A204.1 (cell line): Measurements from ENCODE around the gene TBL1Y.
"Not testable (repeated sequence)": the region's sequence is repeated elsewhere in the genome, so short reads cannot be mapped to it uniquely, and the experiment has no call there.

Source experiments
- FAIRE-seq: peaks from 2 replicates; lab custom pipeline; 2012; peaks lifted over from hg19 to GRCh38; lab: Jason Lieb, UNC

TBL1Y gene

DNA sequence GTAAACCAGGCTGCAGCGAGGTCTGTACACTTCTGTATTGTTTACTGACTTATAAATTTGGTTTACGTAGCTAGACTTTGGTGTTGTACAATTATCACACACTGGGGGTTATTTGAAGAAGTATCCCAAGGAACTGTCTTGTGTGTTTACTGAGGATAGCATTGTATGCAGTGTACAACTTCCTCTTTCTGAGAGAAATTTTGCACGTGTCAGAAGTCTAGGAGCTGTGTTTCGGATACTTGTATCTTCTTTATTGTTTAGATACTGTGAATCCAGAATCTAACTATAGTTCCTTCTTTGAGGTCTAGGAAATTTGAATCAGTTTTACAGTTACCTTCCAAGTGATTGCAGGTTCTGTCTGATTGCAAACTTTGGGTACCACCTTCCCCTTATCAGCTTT is 64.5 kb downstream of the TBL1Y start:
- FAIRE-seq, result no peak

- FAIRE-seq, result no peak
Observed at GRCh38 chrY:6977783-6978182, 67.3 kb downstream of the TBL1Y start.

GRCh38 chrY:6983221-6983620 is 72.7 kb downstream of the TBL1Y start:
- no peak for FAIRE-seq

DNA sequence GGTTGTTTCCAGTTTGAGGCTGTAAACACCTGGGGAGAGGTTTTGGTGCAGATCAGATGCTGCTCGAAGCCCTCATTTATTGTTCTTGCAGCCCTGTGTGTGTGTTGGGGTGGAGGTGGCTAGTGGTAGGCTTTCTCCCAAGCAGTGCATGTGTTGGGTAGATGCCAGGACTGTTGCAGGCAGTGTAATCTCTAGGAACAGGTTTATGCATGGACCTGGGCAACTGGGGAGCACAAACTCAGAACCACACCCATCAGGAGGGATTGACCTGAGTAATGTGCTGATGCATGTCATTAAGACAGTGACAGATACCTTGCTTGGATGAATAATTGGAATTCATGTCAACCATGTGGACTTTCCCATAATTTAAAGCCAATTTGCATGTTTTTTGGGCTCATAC is 77.3 kb downstream of the TBL1Y start:
- FAIRE-seq, result no peak

GRCh38 chrY:6989886-6990620 is 79.6 kb downstream of the TBL1Y start:
- FAIRE-seq, result no peak

GRCh38 chrY:6992041-6992440 is 81.5 kb downstream of the TBL1Y start:
- no peak for FAIRE-seq

DNA sequence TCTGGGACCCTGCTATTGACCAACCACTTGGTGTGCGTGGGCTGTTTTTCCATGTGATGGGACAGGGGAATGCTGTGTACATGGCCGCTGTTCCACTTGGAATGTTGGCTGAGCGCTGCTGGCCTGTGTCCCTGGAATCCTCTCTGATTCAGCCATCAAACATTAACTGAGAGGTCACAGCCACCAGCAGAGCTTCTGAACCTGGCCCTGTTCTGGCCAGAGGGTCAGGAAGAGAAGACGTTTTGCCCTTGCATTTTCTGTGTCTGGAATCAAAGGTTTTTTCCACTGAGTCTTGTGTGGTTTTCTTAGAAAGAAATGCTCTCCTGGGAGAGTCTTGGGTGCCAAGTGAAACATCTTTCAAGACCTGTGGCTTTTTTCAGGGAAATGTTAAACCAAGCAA is 85.5 kb downstream of the TBL1Y start:
- no peak for FAIRE-seq

DNA sequence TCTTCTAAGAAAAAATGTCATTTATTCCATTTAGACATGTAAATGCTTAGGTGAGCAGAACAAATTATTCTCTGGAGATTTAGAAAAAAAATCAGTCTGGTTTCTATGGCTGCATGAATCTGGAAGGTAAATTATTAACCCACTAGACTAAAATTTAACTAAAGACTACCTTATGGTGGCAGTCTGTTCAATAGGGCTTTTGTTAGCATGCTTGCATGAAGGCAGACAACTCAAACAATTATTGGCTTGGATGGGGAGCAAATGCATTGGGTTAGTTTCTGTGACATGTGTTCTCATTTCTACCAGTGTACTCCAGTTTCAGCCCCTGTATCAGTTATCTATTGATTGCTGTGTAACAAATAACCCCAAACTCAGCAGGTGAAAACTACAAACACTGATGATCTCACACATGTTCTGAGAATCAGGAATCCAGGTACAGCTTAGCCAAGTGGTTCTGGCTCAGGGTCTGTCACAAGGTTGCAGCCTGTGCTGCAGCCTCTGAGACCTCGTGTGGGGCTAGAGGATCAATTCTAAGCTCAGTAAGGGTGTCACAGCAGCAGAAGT is 87.1 kb downstream of the TBL1Y start:
- FAIRE-seq, result no peak

DNA sequence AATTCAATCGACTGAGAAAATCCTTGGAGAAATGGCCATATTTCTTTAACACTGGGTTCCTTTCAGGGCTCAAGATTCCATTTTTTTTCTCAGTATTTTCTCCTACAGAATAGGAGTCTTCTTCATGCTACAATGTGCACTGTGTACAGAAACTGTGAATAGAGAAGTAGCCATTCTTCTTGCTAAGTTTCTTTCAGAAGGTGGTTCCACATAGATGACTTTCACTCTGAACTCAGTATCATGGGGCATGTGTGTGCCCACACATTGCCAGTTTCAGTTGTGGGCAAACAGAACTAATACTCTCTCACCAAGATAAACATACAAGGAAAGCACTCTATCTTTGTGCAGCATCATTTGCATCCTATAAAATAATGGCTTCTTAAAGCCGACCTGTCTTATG is 89.4 kb downstream of the TBL1Y start:
- FAIRE-seq, result no peak

DNA sequence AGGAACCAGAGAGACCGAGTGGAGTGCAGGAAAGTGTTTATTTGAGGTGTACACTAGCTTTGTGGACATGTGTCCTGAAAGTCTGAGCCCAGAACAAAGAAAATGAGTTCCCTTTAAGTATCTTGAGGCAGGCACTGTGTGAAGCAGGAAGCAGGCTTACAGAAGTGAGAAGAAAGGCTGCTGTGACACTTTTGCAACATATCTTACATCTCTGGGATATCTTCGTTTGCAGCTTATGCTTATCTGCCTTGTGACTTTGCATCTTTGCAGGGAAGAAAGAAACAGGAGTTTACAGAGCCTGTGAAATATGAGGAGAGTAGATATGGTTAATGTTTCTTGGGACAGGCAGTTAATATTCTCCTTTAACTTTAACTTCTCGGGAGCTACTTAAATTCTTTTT is 92.1 kb downstream of the TBL1Y start:
- no peak for FAIRE-seq

DNA sequence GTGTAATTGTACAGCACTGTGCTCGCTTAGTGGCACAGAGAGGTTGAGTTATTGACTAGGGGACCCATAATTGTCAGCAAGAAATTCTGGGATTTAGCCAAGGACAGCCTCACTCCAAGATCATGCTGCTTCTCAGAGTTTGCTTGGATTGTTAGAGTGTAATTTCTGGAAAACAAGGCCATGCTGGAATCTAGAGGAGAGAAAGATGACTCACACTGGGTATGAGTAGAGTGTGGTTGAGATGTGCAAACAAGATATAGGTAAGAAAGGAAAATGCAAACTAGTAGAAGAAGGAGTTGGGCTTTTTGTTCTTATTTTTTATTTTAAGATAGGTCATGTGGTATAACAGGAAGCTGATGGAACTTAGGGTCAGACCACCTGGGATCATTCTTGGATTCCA is 97.4 kb downstream of the TBL1Y start:
- FAIRE-seq, result no peak

DNA sequence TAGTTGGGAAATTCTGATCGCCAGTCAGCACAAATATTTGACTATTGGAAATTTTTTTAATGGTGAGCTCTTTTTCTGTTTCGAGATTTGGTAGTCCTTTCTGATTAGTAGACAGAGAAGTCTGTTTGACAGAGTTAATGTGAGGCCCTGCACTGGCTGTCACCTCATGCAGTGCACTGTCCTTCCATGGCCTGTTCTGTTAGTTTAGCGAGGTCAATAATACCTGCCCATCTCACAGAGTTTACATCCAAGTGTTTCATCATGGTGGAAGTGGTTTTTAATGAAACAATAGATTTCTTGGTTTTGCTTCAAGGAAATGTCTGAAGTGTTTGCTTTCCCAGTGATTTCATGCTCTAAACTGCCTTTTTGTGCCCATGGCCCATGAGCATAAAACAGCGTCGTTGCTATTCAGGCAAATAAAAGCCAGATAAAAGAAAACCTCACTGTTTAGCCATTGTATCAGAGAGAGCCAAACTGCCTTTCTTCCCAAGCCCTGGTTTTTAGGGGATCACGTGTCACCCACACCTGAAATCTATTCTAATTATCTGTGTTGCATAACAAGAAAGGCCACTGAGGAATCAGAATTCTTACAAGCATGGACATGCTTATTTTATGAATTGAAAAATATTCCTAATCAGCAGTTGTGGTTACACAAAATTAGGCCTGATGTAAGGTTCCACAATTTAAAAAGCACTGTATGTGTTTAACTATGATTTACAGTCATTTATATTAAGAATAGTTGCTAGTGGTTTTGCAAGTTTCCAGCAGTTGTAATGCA is 98.3 kb downstream of the TBL1Y start:
- no peak for FAIRE-seq

DNA sequence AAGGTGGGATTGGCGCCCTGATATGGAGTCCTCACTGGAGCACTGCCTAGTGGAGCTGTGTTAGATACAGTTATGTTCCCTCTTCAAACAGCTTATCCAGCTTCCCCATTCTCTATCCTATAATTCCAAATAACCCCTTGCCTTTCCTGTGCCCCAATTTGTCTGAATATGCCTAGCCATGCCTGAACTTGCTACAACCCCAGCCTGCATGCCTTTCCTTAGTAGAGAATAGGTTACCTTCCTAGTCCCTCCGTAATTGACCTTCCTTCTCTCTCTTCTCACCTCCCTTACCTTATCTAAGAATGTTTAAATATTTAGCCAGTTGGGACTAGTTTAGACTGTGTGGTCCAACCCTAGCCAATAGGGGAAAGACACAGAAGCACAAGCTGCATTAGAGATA is 102.6 kb downstream of the TBL1Y start:
- FAIRE-seq, result no peak

- no peak for FAIRE-seq
Observed at GRCh38 chrY:7016521-7016920, 106.0 kb downstream of the TBL1Y start.

GRCh38 chrY:7017244-7018080 is 107.0 kb downstream of the TBL1Y start:
- FAIRE-seq, result no peak

GRCh38 chrY:7039037-7039436 is 128.5 kb downstream of the TBL1Y start:
- FAIRE-seq, result no peak

DNA sequence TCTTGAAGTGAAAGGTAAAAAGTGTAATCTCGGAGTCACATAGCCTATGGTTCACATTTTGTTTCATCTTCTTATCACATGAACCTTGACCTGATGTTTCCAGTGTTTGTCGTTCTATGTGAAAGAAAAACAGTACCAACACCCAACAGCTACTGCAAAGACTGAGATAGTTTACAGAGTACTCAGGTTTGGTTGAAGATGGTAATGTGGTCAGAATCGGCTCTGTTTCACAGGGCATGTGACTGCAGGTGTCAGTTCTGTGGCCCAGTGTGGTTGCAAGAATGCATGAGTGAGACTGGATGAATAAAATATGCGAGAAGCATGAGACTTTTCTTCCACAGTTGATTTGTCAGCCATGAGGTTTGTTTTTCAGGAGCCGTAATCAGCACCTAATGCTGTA is 130.2 kb downstream of the TBL1Y start:
- FAIRE-seq, result no peak

DNA sequence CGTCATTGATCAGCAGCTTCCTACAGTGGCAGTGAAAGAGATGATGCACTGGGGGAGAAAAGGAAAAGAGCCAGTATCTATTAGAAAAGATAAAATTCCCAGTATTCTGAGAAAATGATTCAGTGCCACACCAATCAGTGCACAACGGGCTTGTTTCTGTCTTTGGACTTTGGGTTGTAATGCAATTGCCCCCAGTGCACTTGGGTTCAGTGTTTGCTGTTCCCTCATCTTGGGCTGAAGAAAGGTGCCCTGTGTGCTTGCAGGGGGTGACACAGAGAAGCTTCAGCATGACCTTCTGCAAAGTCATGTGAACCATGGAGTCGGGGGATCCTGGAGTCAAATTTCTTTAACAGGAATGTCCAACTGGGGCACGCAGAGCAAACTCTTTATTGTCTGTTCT is 131.5 kb downstream of the TBL1Y start:
- no peak for FAIRE-seq

DNA sequence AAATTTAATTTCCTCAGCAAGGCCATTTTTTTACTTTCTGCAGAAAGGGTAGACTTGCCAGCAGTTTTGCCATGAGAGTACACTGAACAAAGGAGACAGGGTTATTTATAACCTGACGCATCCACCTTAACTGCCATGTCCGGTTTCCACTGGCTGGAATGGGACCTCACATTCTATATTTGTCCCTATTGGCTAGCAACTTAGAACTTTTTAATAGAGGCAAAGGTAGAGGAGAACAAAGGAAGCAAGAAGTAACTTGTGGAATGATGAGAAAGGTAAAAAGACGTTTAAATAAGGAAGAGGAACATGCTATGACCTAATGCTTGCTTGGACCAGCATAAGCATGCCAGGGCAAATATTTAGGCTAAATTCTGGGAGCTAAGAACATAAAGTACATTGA is 142.0 kb downstream of the TBL1Y start:
- not testable (repeated sequence) for FAIRE-seq

DNA sequence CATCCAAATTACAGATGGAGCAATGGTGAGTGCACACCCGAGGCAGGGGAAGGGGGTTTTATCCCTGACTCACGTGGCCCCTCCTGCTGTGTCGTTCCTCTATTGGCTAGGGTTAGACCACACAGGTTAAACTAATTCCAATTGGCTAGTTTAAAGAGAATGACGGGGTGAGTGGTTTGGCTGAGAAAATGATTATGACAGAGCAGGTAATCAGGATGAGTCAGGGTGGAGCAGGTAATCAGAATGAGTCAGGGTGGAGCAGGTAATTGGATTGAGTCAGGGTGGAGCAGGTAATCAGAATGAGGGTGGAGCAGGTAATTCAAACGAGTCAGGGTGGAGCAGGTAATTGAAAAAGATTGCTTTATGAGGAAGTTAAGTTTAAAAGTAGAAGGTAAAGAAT is 146.4 kb downstream of the TBL1Y start:
- FAIRE-seq, result no peak

DNA sequence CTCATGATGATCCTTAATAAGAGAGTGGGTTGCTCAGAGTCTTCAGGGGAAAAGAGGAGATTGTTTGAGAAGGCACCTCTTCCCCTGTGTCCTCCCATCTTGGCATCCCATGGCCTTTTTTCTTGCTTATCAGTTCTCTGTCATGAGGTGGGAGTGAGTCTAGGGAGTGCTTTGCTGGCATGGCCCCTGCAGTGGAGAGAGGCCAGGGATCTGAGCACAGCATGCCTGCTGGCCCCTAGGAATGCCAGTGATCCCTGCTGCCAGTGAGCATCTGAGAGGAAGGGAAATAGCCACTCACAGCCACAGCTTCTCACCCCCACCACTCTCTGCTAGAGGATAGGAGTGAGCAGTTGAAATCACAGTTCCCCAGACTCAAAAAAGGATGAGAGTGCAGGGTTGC is 168.2 kb downstream of the TBL1Y start:
- FAIRE-seq, result no peak

DNA sequence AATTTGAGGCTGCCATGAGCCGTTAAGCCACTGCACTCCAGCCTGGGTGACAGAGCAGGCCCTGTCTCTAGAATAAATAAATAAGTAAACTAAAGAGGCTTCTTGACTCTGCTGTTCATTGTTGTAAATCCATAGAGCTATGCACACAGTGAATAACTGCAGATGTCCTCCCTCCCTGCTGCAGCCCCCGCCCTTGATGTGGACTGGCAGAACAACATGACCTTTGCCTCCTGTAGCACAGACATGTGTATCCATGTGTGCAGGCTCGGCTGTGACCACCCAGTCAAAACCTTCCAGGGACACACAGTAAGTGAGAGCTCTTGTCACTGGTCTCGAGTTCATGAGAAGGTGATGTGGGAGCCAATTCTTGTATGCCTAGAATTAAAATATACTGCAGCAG is 170.1 kb downstream of the TBL1Y start:
- not testable (repeated sequence) for FAIRE-seq

DNA sequence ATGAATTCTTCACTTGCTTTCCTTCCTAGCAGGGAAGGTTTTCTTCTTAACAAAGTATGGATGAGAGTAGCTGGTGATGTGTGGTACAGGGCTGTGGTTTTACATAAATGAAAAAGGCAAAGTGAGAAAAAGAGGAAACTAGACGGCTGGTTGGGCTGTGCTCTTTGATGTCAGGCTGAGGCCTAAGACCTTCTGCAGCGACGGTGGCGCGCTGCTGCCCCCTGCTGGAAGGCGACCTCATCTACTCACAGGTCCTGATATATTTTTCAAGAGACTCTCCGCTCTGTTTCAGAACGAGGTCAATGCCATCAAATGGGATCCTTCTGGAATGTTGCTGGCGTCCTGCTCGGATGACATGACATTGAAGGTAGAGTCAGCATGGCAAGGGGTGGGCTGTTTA is 175.1 kb downstream of the TBL1Y start:
- FAIRE-seq, result no peak
